Lung (tissue), 16 donors: Measurements from ENCODE around the gene PPP2R2C. TPM values are rescaled to one million over a fixed set of nuclear protein-coding genes. Genes with fewer than 3 reads are reported as not detected.
A peak's percentile ranks its signal among the peaks of the same experiment; 100 is the strongest.

Source experiments
- ATAC-seq: fragments of 200-7000 bp; cut with Tn5 transposase; one replicate; pipeline ENCODE4 v1.9.1; 2020; ENCODE audit warnings: moderate number of reproducible peaks; ENCODE audit not compliant: insufficient read depth, low FRiP score
- DNase-seq, 3 donors: peaks; one replicate each; pipeline ENCODE4 v3.0.0-alpha.2; 2013 to 2017
- H3K27ac ChIP-seq, 2 donors: one replicate each; pipeline ENCODE4 v1.5.1; 2013; ENCODE audit warnings: mild to moderate bottlenecking in 2 of 2, moderate library complexity in 2 of 2, control low read depth in 1 of 2, inconsistent platforms in 1 of 2, low read depth in 1 of 2, low read length in 1 of 2
- H3K27me3 ChIP-seq, 3 donors: one replicate each; pipeline ENCODE4 v1.5.1; 2013; ENCODE audit warnings: low read length in 2 of 3; ENCODE audit not compliant: control insufficient read depth in 3 of 3, insufficient read depth in 3 of 3
- H3K36me3 ChIP-seq, 4 donors: one replicate each; pipeline ENCODE4 v1.5.1; 2013; ENCODE audit warnings: low read length in 4 of 4, mild to moderate bottlenecking in 1 of 4, moderate library complexity in 1 of 4; ENCODE audit not compliant: control insufficient read depth in 4 of 4, insufficient read depth in 4 of 4
- H3K4me1 ChIP-seq, 5 donors: one replicate each; pipeline ENCODE4 v1.5.1; 2013; ENCODE audit warnings: low read length in 5 of 5, mild to moderate bottlenecking in 2 of 5, moderate library complexity in 1 of 5; ENCODE audit not compliant: control insufficient read depth in 5 of 5, insufficient read depth in 5 of 5
- H3K4me3 ChIP-seq: one replicate; pipeline ENCODE4 v1.5.1; 2013; ENCODE audit warnings: mild to moderate bottlenecking, control low read depth, moderate library complexity
- H3K9ac ChIP-seq, 2 donors: one replicate each; pipeline ENCODE4 v1.5.1; 2013; ENCODE audit warnings: low read length in 2 of 2, control low read depth in 1 of 2; ENCODE audit not compliant: insufficient read depth in 1 of 2
- H3K9me3 ChIP-seq, 4 donors: one replicate each; pipeline ENCODE4 v1.5.1; 2013; ENCODE audit warnings: low read length in 3 of 4, mild to moderate bottlenecking in 1 of 4, moderate library complexity in 1 of 4; ENCODE audit not compliant: control insufficient read depth in 4 of 4, insufficient read depth in 3 of 4
- CTCF ChIP-seq: IDR thresholded peaks from 2 replicates; pipeline ENCODE4 v1.5.1; 2012; ENCODE audit warnings: mild to moderate bottlenecking; ENCODE audit errors: control extremely low read depth, extremely low read depth
- WGBS, 2 donors: extraction: QIAGEN DNeasy Blood & Tissue Kit; methylation state at CpG; one replicate each; pipeline ENCODE4 v1.1.7; 2013; 5-methylcytosine and 5-hydroxymethylcytosine counted together
- long read RNA-seq, 5 donors: transcript quantifications; one replicate each; lab custom pipeline, GENCODE V29; 2026
- polyA plus RNA-seq, 2 donors: library from polyadenylated mRNA; stranded (reverse); fragments of 200-250 nt; gene quantifications; one replicate each; pipeline ENCODE4 v1.2.1, GENCODE V29; 2013
- total RNA-seq, 2 donors: library from RNA; depleted of rRNA in 1 of 2; stranded (reverse); fragments of >200 nt in 1 of 2; gene quantifications; one replicate each; pipeline ENCODE4 v1.2.1, GENCODE V29; 2014 to 2021
- donor health status: control.
- donor health status: control.
- donor health status: Bipolar disorder and iron deficiency.
- donor health status: healthy.
- donor health status: DM: yes; HTN: yes; CAD: no.

Gene PPP2R2C
- total RNA-seq (under 1 TPM; 0.03 to 0.57 TPM), polyA plus RNA-seq (under 1 TPM; 0.04 to 0.05 TPM)
- long read RNA-seq, donor 1: 0 reads
- long read RNA-seq, donor 2: 0 reads
- long read RNA-seq, donor 3: 0 reads
- long read RNA-seq, donor 4: 0 reads
- long read RNA-seq, donor 5: 0 reads

- H3K4me3 ChIP-seq: no peak within 1 kb of the TSS
- no peak within 1 kb of the TSS for H3K9ac ChIP-seq
- ATAC-seq (no peak), DNase-seq (peak in 1 of 3 donors; percentile 6)
- peaks cover 0 to 7% (median 0%) of the 10 kb centered on the region in 4 donors for H3K9me3 ChIP-seq
- peaks cover 29 to 59% (median 44%) of the 10 kb centered on the region in 3 donors for H3K27me3 ChIP-seq
- peaks cover 0 to 8% (median 3%) of the 10 kb centered on the region in 5 donors for H3K4me1 ChIP-seq
- TF ChIP-seq CTCF: no peak
- H3K27ac ChIP-seq: no peak within 1 kb of the TSS
- no peaks in the 10 kb centered on the region for H3K36me3 ChIP-seq
- WGBS, 2 donors: 2 to 4% methylated on average over 36 to 86 of the region's 86 CpGs
These were observed at the start of gene PPP2R2C for GRCh38 chr4:6472387-6473263. TSS of gene PPP2R2C (minus strand) at chr4:6472614. CDS start at chr4:6472229, 385 bp downstream.

DNA sequence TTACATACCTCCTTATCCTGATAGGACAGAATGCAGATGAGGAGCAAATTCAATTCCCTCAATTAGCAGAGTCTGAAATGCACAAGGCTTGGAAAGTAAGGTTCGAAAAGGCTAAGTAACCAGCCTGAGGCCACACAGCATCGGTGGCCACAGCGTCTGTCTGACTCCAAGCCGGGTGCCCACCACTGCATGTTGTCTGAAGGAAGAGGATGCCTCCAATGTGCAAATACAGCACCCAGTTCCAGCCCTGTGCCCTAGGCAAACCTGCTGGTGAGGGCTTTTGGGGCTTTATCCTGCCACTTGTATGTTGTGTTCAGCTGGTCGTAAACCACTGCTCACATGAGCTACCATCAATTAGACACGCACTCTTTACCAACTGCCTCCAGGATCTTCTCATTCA is 48.6 kb upstream of the PPP2R2C start:
- H3K9me3 ChIP-seq: peaks cover 0 to 12% (median 2%) of the 10 kb centered on the region in 4 donors
- H3K4me1 ChIP-seq: no peaks in the 10 kb centered on the region
- 81% methylated on average over 6 of the region's 6 CpGs for WGBS, 2 donors
- DNase-seq: no peak
- no peak for ATAC-seq
- H3K36me3 ChIP-seq: no peaks in the 10 kb centered on the region
- H3K27ac ChIP-seq: no peak overlapping the region
- H3K4me3 ChIP-seq: no peak overlapping the region
- peaks cover 0 to under 1% (median 0%) of the 10 kb centered on the region in 3 donors for H3K27me3 ChIP-seq
- no peak for TF ChIP-seq CTCF
- no peak overlapping the region for H3K9ac ChIP-seq

DNA sequence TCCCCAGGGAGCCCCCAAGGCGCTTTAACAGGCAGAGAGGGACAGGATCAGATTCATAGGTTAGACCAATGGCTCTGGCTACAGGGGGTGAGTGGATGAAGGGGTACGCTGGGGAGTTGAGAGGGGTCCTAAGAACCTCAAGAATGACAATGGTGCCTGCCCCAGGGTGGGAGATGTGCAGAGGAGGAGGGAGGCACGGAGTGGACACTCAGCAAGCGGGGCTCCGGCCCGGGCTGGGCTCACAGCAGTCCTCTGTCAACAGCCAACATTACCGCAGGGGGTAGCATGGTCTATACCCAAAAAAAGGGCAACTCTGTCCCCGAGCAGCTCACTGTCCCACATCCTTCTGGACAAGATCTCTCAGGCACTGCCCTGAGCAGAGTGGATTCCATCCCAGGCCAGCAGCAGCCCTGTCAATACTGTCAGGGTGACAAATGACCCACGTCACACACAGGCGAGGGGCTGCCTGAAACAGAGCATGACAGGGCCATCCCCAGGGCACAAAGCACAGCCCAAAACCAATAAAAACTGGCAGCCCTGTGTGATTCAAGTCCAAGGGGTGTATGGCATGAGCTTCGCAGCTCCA is 47.7 kb upstream of the PPP2R2C start:
- TF ChIP-seq CTCF: no peak
- H3K9ac ChIP-seq: no peak overlapping the region
- H3K4me1 ChIP-seq: no peaks in the 10 kb centered on the region
- DNase-seq: no peak
- H3K9me3 ChIP-seq: peaks cover 0 to 12% (median 2%) of the 10 kb centered on the region in 4 donors
- peaks cover 0 to 4% (median 0%) of the 10 kb centered on the region in 3 donors for H3K27me3 ChIP-seq
- H3K4me3 ChIP-seq: no peak overlapping the region
- no peak for ATAC-seq
- 53 to 62% methylated on average over 11 of the region's 11 CpGs for WGBS, 2 donors
- H3K36me3 ChIP-seq: no peaks in the 10 kb centered on the region
- no peak overlapping the region for H3K27ac ChIP-seq
